Measurements from ENCODE around the gene CABLES2. TPM values are rescaled to one million over a fixed set of nuclear protein-coding genes. Genes with fewer than 3 reads are reported as not detected.

CABLES2 gene
- total RNA-seq, 1 experiment from 2014 or later: 8.9 TPM

DNA sequence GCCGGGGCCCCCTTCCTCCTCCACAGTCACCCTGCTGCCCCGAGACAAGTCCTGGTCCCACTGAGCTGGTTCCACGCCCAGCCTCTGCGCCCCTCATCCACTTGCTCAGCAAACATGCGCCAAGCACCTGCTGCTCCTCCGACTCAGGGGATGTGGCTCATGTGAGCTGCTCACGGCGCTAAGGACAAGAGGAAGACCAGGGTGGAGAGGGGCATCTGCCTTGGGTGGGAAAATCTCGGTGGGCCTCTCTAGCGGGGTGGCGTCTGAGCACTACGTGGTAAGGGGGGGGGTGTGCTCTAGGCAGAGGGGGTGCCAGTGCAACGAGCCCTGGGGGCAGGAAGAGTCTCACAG lies 44.5 kb downstream of the CABLES2 start (continued):
- TF ChIP-seq ZBTB33 (IDR thresholded peaks at IDR 0.05; ENCODE audit: extremely low read depth, insufficient replicate concordance, low read length): no peak

DNA sequence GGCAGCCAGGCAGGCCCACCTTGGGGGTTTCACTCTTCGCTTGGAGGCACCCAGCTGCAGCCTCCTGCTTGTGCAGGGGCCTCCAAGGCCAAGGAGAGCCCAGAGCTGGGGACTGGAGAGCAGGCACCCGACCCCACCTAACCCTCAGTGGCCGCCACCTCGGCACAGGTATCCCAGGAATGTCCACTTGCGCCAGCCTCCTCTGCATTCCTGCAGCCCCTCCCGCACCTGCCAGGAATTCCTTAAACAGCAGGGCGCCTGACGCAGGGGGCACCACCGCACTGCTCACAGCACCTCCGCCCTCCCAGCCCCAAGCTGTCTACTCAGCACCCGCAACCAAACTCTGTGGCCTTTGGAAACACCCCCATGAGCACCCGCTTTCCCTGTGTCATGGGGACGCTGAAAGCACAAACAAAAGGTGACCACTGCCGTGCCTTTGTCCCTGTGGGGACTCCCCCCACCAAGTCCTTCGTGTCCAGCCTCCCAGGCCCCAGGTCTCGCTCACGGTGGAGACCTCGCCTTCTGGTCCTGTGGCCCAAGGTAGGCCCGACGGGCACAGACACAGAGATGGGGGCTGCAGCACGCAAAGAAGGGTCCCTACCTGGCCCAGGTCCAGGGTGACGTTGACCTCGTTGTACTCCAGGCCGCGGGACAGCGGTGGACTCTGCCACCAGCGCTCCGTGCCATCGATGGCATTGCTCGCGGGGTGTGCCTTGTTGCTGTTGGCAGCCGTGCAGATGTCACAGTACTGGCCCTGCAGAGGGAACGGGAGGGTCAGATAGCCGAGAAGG lies 45.1 kb downstream of the CABLES2 start:
- H3K9ac ChIP-seq (ENCODE audit: low read length): peak overlapping the region; percentile 94
- ChIA-PET POLR2A (no interaction called here), RAD21 (ENCODE audit: low non-redundant PET in 1 of 2, low total read pairs in 2 of 2, uncharacterized antibody in 2 of 2, unreplicated experiment in 2 of 2) (no interaction called here), CTCF (no interaction called here)
- H3K4me2 ChIP-seq (ENCODE audit: low read length): peak overlapping the region; percentile 100
- BruUV-seq (replicated peaks): no TSS peak
- H3K79me2 ChIP-seq (ENCODE audit: insufficient read depth, low read length): peaks cover 94% of the 10 kb centered on the region
- DNase-seq (ENCODE audit: low read depth, low spot score): peak; percentile 62
- H3K9me3 ChIP-seq (ENCODE audit: control insufficient read depth in 1 of 2, insufficient read depth in 1 of 2, low read depth in 1 of 2, low read length in 2 of 2): no peaks in the 10 kb centered on the region
- intact Hi-C loops (cut with micrococcal nuclease): no loop called here
- H3K27ac ChIP-seq (ENCODE audit: low read depth, low read length): peak overlapping the region; percentile 98
- peak overlapping the region; percentile 21 to 44 for H3K4me3 ChIP-seq (replicated peaks in 1 of 2; ENCODE audit: low read depth in 1 of 2, low read length in 2 of 2)
- no peak overlapping the region for H2AFZ ChIP-seq (ENCODE audit: low read depth, low read length, poor library complexity, severe bottlenecking)
- H3K9me2 ChIP-seq (ENCODE audit: insufficient read depth): no peaks in the 10 kb centered on the region
- no peaks in the 10 kb centered on the region for H4K20me1 ChIP-seq (ENCODE audit: insufficient read depth)
- H3K4me1 ChIP-seq (ENCODE audit: control insufficient read depth in 1 of 2, insufficient read depth in 2 of 2, low read length in 2 of 2): peaks cover 72 to 89% of the 10 kb centered on the region in 2 experiments
- no peaks in the 10 kb centered on the region; a peak in 1 of 4 replicates for H3K36me3 ChIP-seq (ENCODE audit: control insufficient read depth in 1 of 2, insufficient read depth in 2 of 2, low read length in 2 of 2)
- ATAC-seq: peak; percentile 52
- H3K27me3 ChIP-seq (ENCODE audit: insufficient read depth, low read length): no peaks in the 10 kb centered on the region
- TF ChIP-seq ZNF274 (IDR thresholded peaks at IDR 0.05; ENCODE audit: low read depth, low read length): no peak
- TF ChIP-seq POLR2AphosphoS5 (IDR thresholded peaks at IDR 0.05; ENCODE audit: low read depth, low read length): peak; percentile 14; the same call in 1 of the 2 replicates
- TF ChIP-seq ZFX (IDR thresholded peaks at IDR 0.05): peak; percentile 62
